GM12875 (cell line): ENCODE data around the gene SLTM.
"Not testable (repeated sequence)": the region's sequence is repeated elsewhere in the genome, so short reads cannot be mapped to it uniquely, and the experiment has no call there.

Source experiments
- H3K4me3 ChIP-seq: one replicate; pipeline ENCODE4 v1.5.1; 2011; ENCODE audit warnings: low read depth, low read length, control low read depth
- TF ChIP-seq, protein P1 (sequence below): IDR thresholded peaks from 2 replicates; pipeline ENCODE4 v1.5.1; 2011; ENCODE audit warnings: low read depth, mild to moderate bottlenecking, control low read depth, inconsistent platforms, low read length, moderate library complexity, borderline replicate concordance; ENCODE audit not compliant: insufficient read depth

Gene SLTM

GRCh38 chr15:58951388-58952007 is 18.0 kb upstream of the SLTM start:
- TF ChIP-seq, protein P1, sequence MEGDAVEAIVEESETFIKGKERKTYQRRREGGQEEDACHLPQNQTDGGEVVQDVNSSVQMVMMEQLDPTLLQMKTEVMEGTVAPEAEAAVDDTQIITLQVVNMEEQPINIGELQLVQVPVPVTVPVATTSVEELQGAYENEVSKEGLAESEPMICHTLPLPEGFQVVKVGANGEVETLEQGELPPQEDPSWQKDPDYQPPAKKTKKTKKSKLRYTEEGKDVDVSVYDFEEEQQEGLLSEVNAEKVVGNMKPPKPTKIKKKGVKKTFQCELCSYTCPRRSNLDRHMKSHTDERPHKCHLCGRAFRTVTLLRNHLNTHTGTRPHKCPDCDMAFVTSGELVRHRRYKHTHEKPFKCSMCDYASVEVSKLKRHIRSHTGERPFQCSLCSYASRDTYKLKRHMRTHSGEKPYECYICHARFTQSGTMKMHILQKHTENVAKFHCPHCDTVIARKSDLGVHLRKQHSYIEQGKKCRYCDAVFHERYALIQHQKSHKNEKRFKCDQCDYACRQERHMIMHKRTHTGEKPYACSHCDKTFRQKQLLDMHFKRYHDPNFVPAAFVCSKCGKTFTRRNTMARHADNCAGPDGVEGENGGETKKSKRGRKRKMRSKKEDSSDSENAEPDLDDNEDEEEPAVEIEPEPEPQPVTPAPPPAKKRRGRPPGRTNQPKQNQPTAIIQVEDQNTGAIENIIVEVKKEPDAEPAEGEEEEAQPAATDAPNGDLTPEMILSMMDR, result no peak
- H3K4me3 ChIP-seq, result no peak overlapping the region

- TF ChIP-seq, protein P1, result no peak
- no peak overlapping the region for H3K4me3 ChIP-seq
Measured at GRCh38 chr15:58947179-58947578, 13.7 kb upstream of the SLTM start.

DNA sequence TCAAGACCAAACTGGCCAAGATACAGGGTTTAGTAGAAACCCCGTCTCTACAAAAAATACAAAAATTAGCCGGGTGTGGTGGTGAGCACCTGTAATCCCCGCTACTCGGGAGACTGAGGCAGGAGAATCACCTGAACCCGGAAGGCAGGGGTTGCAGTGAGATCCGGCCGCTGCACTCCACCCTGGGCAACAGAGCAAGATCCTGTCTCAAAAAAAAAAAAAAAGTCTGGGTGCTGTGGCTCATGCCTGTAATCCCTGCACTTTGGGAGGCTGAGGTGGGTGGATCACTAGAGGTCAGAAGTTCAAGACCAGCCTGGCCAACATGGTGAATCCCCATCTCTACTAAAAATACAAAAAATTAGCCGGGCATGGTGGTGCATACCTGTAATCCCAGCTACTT is 1.5 kb upstream of the SLTM start:
- not testable (repeated sequence) for H3K4me3 ChIP-seq

- H3K4me3 ChIP-seq, result no peak overlapping the region
- TF ChIP-seq, protein P1, result no peak
Measured at GRCh38 chr15:58934521-58934920, 1.0 kb upstream of the SLTM start.

GRCh38 chr15:58934114-58934447 is 602 bp upstream of the SLTM start:
- H3K4me3 ChIP-seq, result peak overlapping the region; percentile 75
- TF ChIP-seq, protein P1, result no peak

- H3K4me3 ChIP-seq, result peak overlapping the region; percentile 75
- TF ChIP-seq, protein P1, result no peak
Measured at GRCh38 chr15:58932710-58933280, 684 bp downstream of the SLTM start.

DNA sequence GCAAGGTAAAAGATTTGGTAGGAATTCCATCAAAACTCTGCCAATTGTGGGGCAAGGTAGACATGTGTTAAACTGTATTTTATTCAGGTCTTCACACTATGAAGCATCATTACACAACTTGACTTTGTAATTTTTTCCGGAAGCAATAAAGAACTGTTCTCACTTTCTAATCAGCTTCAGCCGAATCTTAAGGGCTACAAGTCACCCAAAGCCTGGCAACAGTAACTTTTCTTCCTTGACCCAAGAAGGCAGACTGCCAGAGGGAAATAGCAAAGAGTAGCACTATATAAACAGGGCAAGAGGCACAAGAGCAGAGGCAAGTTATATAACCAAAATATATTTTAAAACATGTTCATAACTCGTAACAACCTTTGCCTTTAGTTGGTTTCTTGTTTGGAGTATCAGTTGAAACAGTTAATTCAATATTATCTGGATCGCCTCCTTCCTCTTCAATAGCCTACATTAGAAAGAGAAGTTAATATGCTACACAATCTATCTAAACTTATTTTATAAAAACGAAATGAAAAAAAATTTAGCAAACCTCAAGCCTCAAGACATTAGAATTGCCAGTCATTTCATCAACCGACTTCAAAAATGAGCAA is 1.4 kb downstream of the SLTM start:
- TF ChIP-seq, protein P1, result no peak
- peak overlapping the region; percentile 75 for H3K4me3 ChIP-seq
